Caco-2 (cell line): Measurements from ENCODE around the gene CHST7. TPM values are rescaled to one million over a fixed set of nuclear protein-coding genes. Genes with fewer than 3 reads are reported as not detected.

Source experiments
- BruUV-seq: library from RNA; stranded (reverse); fragments of 400-500 nt; replicated peaks from 2 replicates; lab custom pipeline; 2021; lab: Mats Ljungman, UMichigan
- CTCF ChIA-PET: fragments of 300-600 bp; sonication (Branson Sonifier 250); formaldehyde crosslinking; loops from one replicate; lab custom pipeline; 2022; ENCODE audit warnings: antibody characterized with exemption; lab: Charles Lee
- POLR2A ChIA-PET: fragments of 300-600 bp; sonication (Branson Sonifier 250); formaldehyde crosslinking; loops from one replicate; lab custom pipeline; 2022; ENCODE audit warnings: antibody characterized with exemption; lab: Charles Lee
- DNase-seq, 2 experiments: peaks; one replicate each; pipeline versions ENCODE4 v3.0.0 to v3.0.0-alpha.2; 2020 to 2022
- H3K27me3 ChIP-seq: replicated peaks from 2 replicates; pipeline ENCODE4 v1.6.0; 2011; ENCODE audit warnings: low read length; ENCODE audit not compliant: control insufficient read depth, insufficient read depth
- H3K36me3 ChIP-seq: 2 replicates; pipeline ENCODE4 v1.5.1; 2011; ENCODE audit warnings: low read length; ENCODE audit not compliant: control insufficient read depth, insufficient read depth
- H3K4me1 ChIP-seq: fragments of 250-450 bp; sonication (Bioruptor Pico); 2 replicates; pipeline ENCODE4 v1.5.1; 2020; ENCODE audit warnings: mild to moderate bottlenecking
- H3K4me3 ChIP-seq: 2 replicates; pipeline ENCODE4 v1.5.1; 2011; ENCODE audit warnings: low read depth, mild to moderate bottlenecking, control low read depth, low read length
- H3K9me3 ChIP-seq: fragments of 250-450 bp; sonication (Bioruptor Pico); 2 replicates; pipeline ENCODE4 v1.5.1; 2020; ENCODE audit warnings: mild to moderate bottlenecking, moderate library complexity
- H3K27ac Mint-ChIP-seq: one replicate; pipeline ENCODE4 v1.8.0; 2022; ENCODE audit warnings: mixed read lengths; ENCODE audit not compliant: unreplicated experiment
- H3K27me3 Mint-ChIP-seq: one replicate; pipeline ENCODE4 v1.8.0; 2022; ENCODE audit warnings: mixed read lengths; ENCODE audit not compliant: insufficient read depth, unreplicated experiment
- H3K36me3 Mint-ChIP-seq: one replicate; pipeline ENCODE4 v1.8.0; 2022; ENCODE audit warnings: mild to moderate bottlenecking, mixed read lengths; ENCODE audit not compliant: insufficient read depth, unreplicated experiment
- H3K4me1 Mint-ChIP-seq: one replicate; pipeline ENCODE4 v1.8.0; 2022; ENCODE audit warnings: low read depth, mixed read lengths; ENCODE audit not compliant: unreplicated experiment
- H3K4me3 Mint-ChIP-seq: one replicate; pipeline ENCODE4 v1.8.0; 2022; ENCODE audit warnings: mild to moderate bottlenecking, moderate library complexity, mixed read lengths; ENCODE audit not compliant: unreplicated experiment
- H3K9me3 Mint-ChIP-seq: one replicate; pipeline ENCODE4 v1.8.0; 2022; ENCODE audit warnings: mixed read lengths; ENCODE audit not compliant: unreplicated experiment
- intact Hi-C: fragments of 100-400 bp; cut with micrococcal nuclease; formaldehyde crosslinking; loops from one replicate; pipeline ENCODE4 v1.10.0; 2022; ENCODE audit not compliant: unreplicated experiment
- total RNA-seq: library from RNA; stranded (reverse); gene quantifications from 2 replicates; pipeline ENCODE4 v1.2.3, GENCODE V29; 2022
- TF ChIP-seq, protein P1 (sequence below), 2 experiments: fragments of 200-600 bp in 1 of 2; IDR thresholded peaks; 1 replicate in 1 of 2; 2 replicates in 1 of 2; pipeline versions ENCODE4 v1.5.1 to v1.8.0; 2011 to 2022; ENCODE audit warnings: antibody characterized with exemption in 1 of 2, control low read depth in 1 of 2, inconsistent platforms in 1 of 2, low read depth in 1 of 2, low read length in 1 of 2, mild to moderate bottlenecking in 1 of 2, moderate library complexity in 1 of 2; ENCODE audit not compliant: insufficient read depth in 1 of 2, severe bottlenecking in 1 of 2, unreplicated experiment in 1 of 2

CHST7 gene
- total RNA-seq, 1 experiment from 2014 or later = 2.4 TPM

DNA sequence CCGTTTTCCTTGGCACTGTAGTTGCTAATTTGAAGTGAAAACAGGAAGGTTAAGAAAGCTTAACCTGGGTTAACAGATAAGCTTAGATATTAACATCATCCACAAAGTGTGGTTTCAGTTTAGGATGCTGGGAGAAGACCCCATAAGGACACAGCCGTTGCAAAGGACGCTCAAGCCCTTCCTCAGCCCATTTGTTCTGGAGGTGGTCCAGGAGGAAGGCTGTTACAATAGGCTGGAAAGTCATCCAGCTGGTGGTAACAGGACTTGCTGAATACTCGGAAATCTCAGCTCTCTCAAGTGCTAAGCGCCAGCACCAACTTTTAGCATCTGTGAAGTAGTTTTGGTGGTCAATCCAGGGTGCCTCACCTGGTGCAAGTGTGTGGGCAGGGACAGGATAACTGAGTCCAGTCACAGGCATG lies 14.2 kb downstream of the CHST7 start:
- no peaks in the 10 kb centered on the region for H3K36me3 ChIP-seq
- POLR2A ChIA-PET = no interaction called here

DNA sequence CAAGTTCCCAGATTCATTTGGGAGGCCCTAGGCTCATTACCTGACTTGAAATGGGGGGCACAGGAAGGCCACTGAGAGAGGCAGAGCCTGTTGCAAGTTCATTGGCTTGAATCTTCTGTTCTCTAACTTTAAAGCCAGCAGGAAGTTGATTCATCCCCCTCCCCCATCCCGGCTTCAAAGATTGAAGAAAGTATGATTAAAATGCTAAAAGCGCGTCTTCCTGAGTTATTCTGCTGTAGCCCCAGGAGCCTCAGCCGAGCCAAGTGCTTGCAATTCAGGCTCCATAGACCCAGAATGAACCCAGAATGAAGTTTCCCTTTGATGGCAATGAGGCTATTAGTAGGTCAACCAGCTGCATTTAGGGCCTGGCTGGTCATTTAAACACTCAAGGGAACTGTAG lies 14.7 kb downstream of the CHST7 start:
- Mint-ChIP-seq H3K4me1 (no peaks in the 10 kb centered on the region), H3K4me3 (no peak overlapping the region), H3K27ac (no peak overlapping the region), H3K36me3 (no peaks in the 10 kb centered on the region), H3K9me3 (no peaks in the 10 kb centered on the region), H3K27me3 (no peaks in the 10 kb centered on the region)
- Histone ChIP-seq H3K9me3 (no peaks in the 10 kb centered on the region), H3K36me3 (no peaks in the 10 kb centered on the region), H3K4me1 (no peaks in the 10 kb centered on the region), H3K4me3 (no peak overlapping the region), H3K27me3 (no peaks in the 10 kb centered on the region)
- ChIA-PET POLR2A (no interaction called here), CTCF (no interaction called here)
- no peak for DNase-seq
- TF ChIP-seq, protein P1, sequence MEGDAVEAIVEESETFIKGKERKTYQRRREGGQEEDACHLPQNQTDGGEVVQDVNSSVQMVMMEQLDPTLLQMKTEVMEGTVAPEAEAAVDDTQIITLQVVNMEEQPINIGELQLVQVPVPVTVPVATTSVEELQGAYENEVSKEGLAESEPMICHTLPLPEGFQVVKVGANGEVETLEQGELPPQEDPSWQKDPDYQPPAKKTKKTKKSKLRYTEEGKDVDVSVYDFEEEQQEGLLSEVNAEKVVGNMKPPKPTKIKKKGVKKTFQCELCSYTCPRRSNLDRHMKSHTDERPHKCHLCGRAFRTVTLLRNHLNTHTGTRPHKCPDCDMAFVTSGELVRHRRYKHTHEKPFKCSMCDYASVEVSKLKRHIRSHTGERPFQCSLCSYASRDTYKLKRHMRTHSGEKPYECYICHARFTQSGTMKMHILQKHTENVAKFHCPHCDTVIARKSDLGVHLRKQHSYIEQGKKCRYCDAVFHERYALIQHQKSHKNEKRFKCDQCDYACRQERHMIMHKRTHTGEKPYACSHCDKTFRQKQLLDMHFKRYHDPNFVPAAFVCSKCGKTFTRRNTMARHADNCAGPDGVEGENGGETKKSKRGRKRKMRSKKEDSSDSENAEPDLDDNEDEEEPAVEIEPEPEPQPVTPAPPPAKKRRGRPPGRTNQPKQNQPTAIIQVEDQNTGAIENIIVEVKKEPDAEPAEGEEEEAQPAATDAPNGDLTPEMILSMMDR (IDR thresholded peaks at IDR 0.05; ENCODE audit: insufficient read depth in 1 of 2, low read depth in 1 of 2, low read length in 1 of 2, severe bottlenecking in 1 of 2, unreplicated experiment in 1 of 2) = no peak
- intact Hi-C loops = no loop called here
- BruUV-seq = no TSS peak

More for the DNA sequence above, 14.2 kb downstream of the CHST7 start:
- BruUV-seq = no TSS peak
- Histone ChIP-seq H3K27me3 (no peaks in the 10 kb centered on the region), H3K9me3 (no peaks in the 10 kb centered on the region), H3K4me1 (no peaks in the 10 kb centered on the region), H3K4me3 (no peak overlapping the region)
- no peak overlapping the region for H3K27ac Mint-ChIP-seq
- no peaks in the 10 kb centered on the region for H3K4me1 Mint-ChIP-seq
- CTCF ChIA-PET = no interaction called here
- no peak overlapping the region for H3K4me3 Mint-ChIP-seq
- intact Hi-C loops = no loop called here
- H3K9me3 Mint-ChIP-seq = no peaks in the 10 kb centered on the region
- H3K27me3 Mint-ChIP-seq = no peaks in the 10 kb centered on the region
- DNase-seq = no peak
- H3K36me3 Mint-ChIP-seq = no peaks in the 10 kb centered on the region
- TF ChIP-seq, protein P1 (IDR thresholded peaks at IDR 0.05; ENCODE audit: insufficient read depth in 1 of 2, low read depth in 1 of 2, low read length in 1 of 2, severe bottlenecking in 1 of 2, unreplicated experiment in 1 of 2) = no peak

DNA sequence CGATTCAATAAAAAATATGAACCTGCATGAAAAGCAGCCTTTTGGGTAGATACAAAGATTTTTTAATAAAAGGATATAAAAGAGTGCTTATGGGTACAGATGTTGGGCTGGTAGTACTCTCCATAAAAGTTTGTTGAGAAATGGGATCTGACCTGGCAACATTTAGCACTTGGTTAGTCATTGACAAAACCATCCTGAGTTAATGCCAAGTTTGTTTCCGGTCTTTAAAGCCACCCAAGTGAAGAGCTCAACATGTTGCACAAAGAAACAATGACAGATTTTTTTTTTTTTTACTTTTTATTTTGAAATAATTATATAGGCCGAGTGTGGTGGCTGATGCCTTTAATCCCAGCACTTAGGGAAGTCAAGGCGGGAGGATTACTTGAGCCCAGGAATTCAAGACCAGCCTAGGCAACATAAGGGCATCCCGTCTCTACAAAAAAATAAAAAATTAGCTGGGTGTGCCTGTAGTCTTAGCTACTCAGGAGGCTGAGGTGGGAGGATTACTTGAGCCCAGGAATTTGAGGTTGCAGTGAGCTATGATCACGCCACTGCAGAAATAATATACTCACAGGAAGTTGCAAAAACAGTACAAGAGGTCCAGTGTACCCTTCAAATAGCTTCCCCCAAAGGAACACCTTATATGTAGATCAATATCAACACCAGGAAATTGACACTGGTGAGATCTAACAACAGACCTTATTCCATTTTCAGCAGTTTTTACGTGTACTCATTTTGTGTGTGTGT lies 16.6 kb downstream of the CHST7 start:
- Mint-ChIP-seq H3K27ac (no peak overlapping the region), H3K4me1 (no peaks in the 10 kb centered on the region), H3K27me3 (no peaks in the 10 kb centered on the region), H3K4me3 (no peak overlapping the region), H3K36me3 (no peaks in the 10 kb centered on the region), H3K9me3 (no peaks in the 10 kb centered on the region)
- BruUV-seq = no TSS peak
- no peaks in the 10 kb centered on the region for H3K36me3 ChIP-seq
- TF ChIP-seq, protein P1 (IDR thresholded peaks at IDR 0.05; ENCODE audit: insufficient read depth in 1 of 2, low read depth in 1 of 2, low read length in 1 of 2, severe bottlenecking in 1 of 2, unreplicated experiment in 1 of 2) = no peak
- no peaks in the 10 kb centered on the region for H3K9me3 ChIP-seq
- POLR2A ChIA-PET = no interaction called here
- DNase-seq = no peak
- CTCF ChIA-PET = no interaction called here
- no peak overlapping the region for H3K4me3 ChIP-seq
- intact Hi-C loops = no loop called here
- no peaks in the 10 kb centered on the region for H3K27me3 ChIP-seq
- no peaks in the 10 kb centered on the region for H3K4me1 ChIP-seq
